ENCODE results near the gene SYNPO. TPM values are rescaled to one million over a fixed set of nuclear protein-coding genes. Genes with fewer than 3 reads are reported as not detected.
A peak's percentile ranks its signal among the peaks of the same experiment; 100 is the strongest.

The SYNPO gene
- polyA plus RNA-seq, 1 of the 3 experiments (the other 2 are of a cell fraction): 5.1 TPM

DNA sequence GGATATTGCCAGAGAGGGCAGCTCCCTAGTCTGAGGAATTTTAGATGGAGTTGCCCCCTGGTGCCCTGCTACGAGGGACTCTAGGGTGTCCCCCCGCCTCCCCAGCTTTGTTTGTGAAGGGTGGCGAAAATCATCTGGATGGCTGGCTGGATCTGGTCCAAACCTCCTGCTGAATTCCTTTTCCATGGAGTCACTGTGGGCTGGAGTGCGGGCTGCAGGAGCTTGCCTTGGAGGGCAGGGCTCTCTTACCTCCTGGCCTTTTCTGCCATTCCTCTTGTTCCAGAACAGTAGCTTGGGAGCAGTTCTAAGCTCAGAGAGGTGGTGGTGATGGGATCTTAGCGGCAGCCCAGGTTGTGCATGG lies 2.1 kb downstream of the SYNPO start (continued):
- no peak for TF ChIP-seq FOXM1 (IDR thresholded peaks at IDR 0.05; ENCODE audit: low read depth)
- TF ChIP-seq POLR2AphosphoS5 (IDR thresholded peaks at IDR 0.05; ENCODE audit: low read depth, low read length): peak; percentile 47; the same call in 1 of the 2 replicates
- TF ChIP-seq, protein P1, sequence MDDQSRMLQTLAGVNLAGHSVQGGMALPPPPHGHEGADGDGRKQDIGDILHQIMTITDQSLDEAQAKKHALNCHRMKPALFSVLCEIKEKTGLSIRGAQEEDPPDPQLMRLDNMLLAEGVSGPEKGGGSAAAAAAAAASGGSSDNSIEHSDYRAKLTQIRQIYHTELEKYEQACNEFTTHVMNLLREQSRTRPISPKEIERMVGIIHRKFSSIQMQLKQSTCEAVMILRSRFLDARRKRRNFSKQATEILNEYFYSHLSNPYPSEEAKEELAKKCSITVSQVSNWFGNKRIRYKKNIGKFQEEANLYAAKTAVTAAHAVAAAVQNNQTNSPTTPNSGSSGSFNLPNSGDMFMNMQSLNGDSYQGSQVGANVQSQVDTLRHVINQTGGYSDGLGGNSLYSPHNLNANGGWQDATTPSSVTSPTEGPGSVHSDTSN (IDR thresholded peaks at IDR 0.05): peak; percentile 65; the same call in 1 of the 2 replicates
- no peak for TF ChIP-seq YY1 (IDR thresholded peaks at IDR 0.05; ENCODE audit: low read depth)
- TF ChIP-seq TCF12 (IDR thresholded peaks at IDR 0.05): no peak; the same call in none of the 2 replicates
- TF ChIP-seq ELF1 (IDR thresholded peaks at IDR 0.05): no peak
- no peak for TF ChIP-seq RCOR1 (IDR thresholded peaks at IDR 0.05; ENCODE audit: low read length)
- no peak for TF ChIP-seq NRF1 (IDR thresholded peaks at IDR 0.05; ENCODE audit: low read depth, low read length)
- no peak for TF ChIP-seq SMC3 (IDR thresholded peaks at IDR 0.05; ENCODE audit: low read depth, low read length)
- TF ChIP-seq MEF2A (IDR thresholded peaks at IDR 0.05; ENCODE audit: borderline replicate concordance, low read depth): no peak
- TF ChIP-seq FOXJ3 (CRISPR knock-in tag; IDR thresholded peaks at IDR 0.05): no peak

- ChIA-PET CTCF (interaction anchor here (0.8 to 5.5 kb wide), 5 partner anchors 9 to 83 kb away, joined by 3 to 44 read pairs (median 7); no protein-coding TSS in a partner anchor), POLR2A (interaction anchor here (0.8 to 2.0 kb wide), 4 partner anchors 9 to 193 kb away, joined by 3 to 6 read pairs (median 3); no protein-coding TSS in a partner anchor)
- peak overlapping the region; percentile 66 for H3K4me2 ChIP-seq
- peaks cover 47% of the 10 kb centered on the region for H3F3A ChIP-seq (replicated peaks; ENCODE audit: insufficient read depth)
- peaks cover 61 to 72% of the 10 kb centered on the region in 2 experiments for H3K4me1 ChIP-seq (ENCODE audit: control insufficient read depth in 1 of 2, insufficient read depth in 2 of 2, low read depth in 1 of 2, low read length in 1 of 2)
- H3K36me3 ChIP-seq (replicated peaks in 1 of 2; ENCODE audit: control insufficient read depth in 1 of 2, insufficient read depth in 2 of 2, low read length in 1 of 2): peaks cover 0 to 2% of the 10 kb centered on the region in 2 experiments
- peak overlapping the region; percentile 32 for H3K9ac ChIP-seq
- no peaks in the 10 kb centered on the region for H3K9me2 ChIP-seq
- H3K9me3 ChIP-seq: no peaks in the 10 kb centered on the region
- peak overlapping the region; percentile 92 to 94 for H3K27ac ChIP-seq (ENCODE audit: low read depth in 2 of 2, low read length in 1 of 2)
- H3K27me3 ChIP-seq (ENCODE audit: insufficient read depth): no peaks in the 10 kb centered on the region
- H2AFZ ChIP-seq (ENCODE audit: low read depth): no peak overlapping the region
- peak overlapping the region in 1 of 2 experiments; percentile 57; a peak in 1 of 4 replicates for H3K4me3 ChIP-seq (ENCODE audit: low read depth in 2 of 2, low read length in 1 of 2)
- no peaks in the 10 kb centered on the region; the same call in 1 of the 2 replicates for H4K20me1 ChIP-seq (ENCODE audit: insufficient read depth)
- DNase-seq: no peak
- TF ChIP-seq, protein P2, sequence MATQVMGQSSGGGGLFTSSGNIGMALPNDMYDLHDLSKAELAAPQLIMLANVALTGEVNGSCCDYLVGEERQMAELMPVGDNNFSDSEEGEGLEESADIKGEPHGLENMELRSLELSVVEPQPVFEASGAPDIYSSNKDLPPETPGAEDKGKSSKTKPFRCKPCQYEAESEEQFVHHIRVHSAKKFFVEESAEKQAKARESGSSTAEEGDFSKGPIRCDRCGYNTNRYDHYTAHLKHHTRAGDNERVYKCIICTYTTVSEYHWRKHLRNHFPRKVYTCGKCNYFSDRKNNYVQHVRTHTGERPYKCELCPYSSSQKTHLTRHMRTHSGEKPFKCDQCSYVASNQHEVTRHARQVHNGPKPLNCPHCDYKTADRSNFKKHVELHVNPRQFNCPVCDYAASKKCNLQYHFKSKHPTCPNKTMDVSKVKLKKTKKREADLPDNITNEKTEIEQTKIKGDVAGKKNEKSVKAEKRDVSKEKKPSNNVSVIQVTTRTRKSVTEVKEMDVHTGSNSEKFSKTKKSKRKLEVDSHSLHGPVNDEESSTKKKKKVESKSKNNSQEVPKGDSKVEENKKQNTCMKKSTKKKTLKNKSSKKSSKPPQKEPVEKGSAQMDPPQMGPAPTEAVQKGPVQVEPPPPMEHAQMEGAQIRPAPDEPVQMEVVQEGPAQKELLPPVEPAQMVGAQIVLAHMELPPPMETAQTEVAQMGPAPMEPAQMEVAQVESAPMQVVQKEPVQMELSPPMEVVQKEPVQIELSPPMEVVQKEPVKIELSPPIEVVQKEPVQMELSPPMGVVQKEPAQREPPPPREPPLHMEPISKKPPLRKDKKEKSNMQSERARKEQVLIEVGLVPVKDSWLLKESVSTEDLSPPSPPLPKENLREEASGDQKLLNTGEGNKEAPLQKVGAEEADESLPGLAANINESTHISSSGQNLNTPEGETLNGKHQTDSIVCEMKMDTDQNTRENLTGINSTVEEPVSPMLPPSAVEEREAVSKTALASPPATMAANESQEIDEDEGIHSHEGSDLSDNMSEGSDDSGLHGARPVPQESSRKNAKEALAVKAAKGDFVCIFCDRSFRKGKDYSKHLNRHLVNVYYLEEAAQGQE (IDR thresholded peaks at IDR 0.05; ENCODE audit: low read depth, low read length): no peak
- TF ChIP-seq EZH2phosphoT487 (IDR thresholded peaks at IDR 0.05; ENCODE audit: borderline replicate concordance, low read depth) (no peak), RXRA (IDR thresholded peaks at IDR 0.05; ENCODE audit: borderline replicate concordance, low read depth) (no peak), EP300 (IDR thresholded peaks at IDR 0.05; ENCODE audit: borderline replicate concordance in 1 of 2, low read depth in 1 of 2, low read length in 1 of 2) (no peak), GABPA (IDR thresholded peaks at IDR 0.05; ENCODE audit: low read depth) (no peak), ELF1 (IDR thresholded peaks at IDR 0.05) (no peak), RFX5 (IDR thresholded peaks at IDR 0.05; ENCODE audit: low read length) (no peak), NFIC (IDR thresholded peaks at IDR 0.05; ENCODE audit: borderline replicate concordance) (no peak), ZBTB33 (IDR thresholded peaks at IDR 0.05; ENCODE audit: borderline replicate concordance, low read depth) (no peak), FOSL2 (IDR thresholded peaks at IDR 0.05; ENCODE audit: borderline replicate concordance, low read depth) (no peak), MEF2A (IDR thresholded peaks at IDR 0.05; ENCODE audit: borderline replicate concordance, low read depth) (no peak)
- TF ChIP-seq, protein P3, sequence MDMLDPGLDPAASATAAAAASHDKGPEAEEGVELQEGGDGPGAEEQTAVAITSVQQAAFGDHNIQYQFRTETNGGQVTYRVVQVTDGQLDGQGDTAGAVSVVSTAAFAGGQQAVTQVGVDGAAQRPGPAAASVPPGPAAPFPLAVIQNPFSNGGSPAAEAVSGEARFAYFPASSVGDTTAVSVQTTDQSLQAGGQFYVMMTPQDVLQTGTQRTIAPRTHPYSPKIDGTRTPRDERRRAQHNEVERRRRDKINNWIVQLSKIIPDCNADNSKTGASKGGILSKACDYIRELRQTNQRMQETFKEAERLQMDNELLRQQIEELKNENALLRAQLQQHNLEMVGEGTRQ (IDR thresholded peaks at IDR 0.05; ENCODE audit: borderline replicate concordance, low read depth, low read length): no peak
- 94% methylated on average over 9 of the region's 12 CpGs for WGBS (ENCODE audit: low lambda C conversion rate)
- peaks cover 49% of the 10 kb centered on the region for H3K79me2 ChIP-seq (ENCODE audit: insufficient read depth)
These were observed 2.7 kb downstream of the SYNPO start for GRCh38 chr5:150642991-150643710.

Data from SK-N-SH (cell line).